ENCODE results near the gene HIVEP2.

Gene HIVEP2

GRCh38 chr6:142857796-142858555, 87.0 kb downstream of the HIVEP2 start:
- DNase-seq = no peak

GRCh38 chr6:142857233-142857761, 87.7 kb downstream of the HIVEP2 start:
- DNase-seq = no peak

GRCh38 chr6:142856624-142857232, 88.2 kb downstream of the HIVEP2 start:
- DNase-seq = no peak

GRCh38 chr6:142855893-142856623, 88.9 kb downstream of the HIVEP2 start:
- no peak for DNase-seq

GRCh38 chr6:142854589-142855488, 90.1 kb downstream of the HIVEP2 start:
- DNase-seq = no peak

GRCh38 chr6:142853244-142854180, 91.5 kb downstream of the HIVEP2 start:
- no peak for DNase-seq

- no peak for DNase-seq
These were observed 93.4 kb downstream of the HIVEP2 start for GRCh38 chr6:142851601-142852000.

- peak; percentile 31 for DNase-seq
These were observed 94.1 kb downstream of the HIVEP2 start for GRCh38 chr6:142850679-142851423.

- DNase-seq = no peak
These were observed 96.0 kb downstream of the HIVEP2 start for GRCh38 chr6:142848976-142849375.

GRCh38 chr6:142848156-142848555, 96.8 kb downstream of the HIVEP2 start:
- no peak for DNase-seq

GRCh38 chr6:142846883-142847287, 98.1 kb downstream of the HIVEP2 start:
- DNase-seq = no peak

GRCh38 chr6:142846459-142846831, 98.5 kb downstream of the HIVEP2 start:
- DNase-seq = no peak

GRCh38 chr6:142845624-142846458, 99.1 kb downstream of the HIVEP2 start:
- peak; percentile 80 for DNase-seq

GRCh38 chr6:142845143-142845571, 99.8 kb downstream of the HIVEP2 start:
- DNase-seq = no peak

- no peak for DNase-seq
These were observed 100.8 kb downstream of the HIVEP2 start for GRCh38 chr6:142844065-142844755.

- DNase-seq = no peak
These were observed 101.6 kb downstream of the HIVEP2 start for GRCh38 chr6:142843361-142843760.

GRCh38 chr6:142842418-142843261, 102.3 kb downstream of the HIVEP2 start:
- DNase-seq = no peak

- DNase-seq = no peak
These were observed 103.1 kb downstream of the HIVEP2 start for GRCh38 chr6:142841915-142842314.
